Astrocyte (in vitro differentiated cells and primary cell): Measurements from ENCODE around the gene B3GALT4. TPM values are rescaled to one million over a fixed set of nuclear protein-coding genes. Genes with fewer than 3 reads are reported as not detected.

Source experiments
- DNase-seq: peaks from one replicate; pipeline ENCODE4 v3.0.0-alpha.2; 2010; ENCODE audit warnings: low read depth
- FAIRE-seq: peaks from 2 replicates; lab custom pipeline; 2011; peaks lifted over from hg19 to GRCh38; lab: Jason Lieb, UNC
- H2AFZ ChIP-seq: 2 replicates; pipeline ENCODE4 v1.6.0; 2012; ENCODE audit warnings: low read depth, low read length, inconsistent platforms
- H3K27ac ChIP-seq: 2 replicates; pipeline ENCODE4 v1.5.1; 2011; ENCODE audit warnings: low read depth, low read length, inconsistent platforms
- H3K27me3 ChIP-seq: 2 replicates; pipeline ENCODE4 v1.6.0; 2011; ENCODE audit warnings: low read length, inconsistent platforms; ENCODE audit not compliant: insufficient read depth
- H3K36me3 ChIP-seq: 2 replicates; pipeline ENCODE4 v1.5.1; 2011; ENCODE audit warnings: low read length, inconsistent platforms; ENCODE audit not compliant: insufficient read depth
- H3K4me1 ChIP-seq: 2 replicates; pipeline ENCODE4 v1.5.1; 2011; ENCODE audit warnings: low read length, inconsistent platforms; ENCODE audit not compliant: insufficient read depth
- H3K4me2 ChIP-seq: 2 replicates; pipeline ENCODE4 v1.6.0; 2012; ENCODE audit warnings: low read length, inconsistent platforms
- H3K4me3 ChIP-seq: 2 replicates; pipeline ENCODE4 v1.5.1; 2011; ENCODE audit warnings: low read depth, mild to moderate bottlenecking, low read length, inconsistent platforms; ENCODE audit not compliant: insufficient read depth
- H3K79me2 ChIP-seq: 2 replicates; pipeline ENCODE4 v1.6.0; 2012; ENCODE audit warnings: mild to moderate bottlenecking, low read length, inconsistent platforms; ENCODE audit not compliant: insufficient read depth
- H3K9ac ChIP-seq: 2 replicates; pipeline ENCODE4 v1.6.0; 2012; ENCODE audit warnings: mild to moderate bottlenecking, low read length, inconsistent platforms
- H3K9me3 ChIP-seq: 2 replicates; pipeline ENCODE4 v1.5.1; 2012; ENCODE audit warnings: low read depth, mild to moderate bottlenecking, low read length, inconsistent platforms; ENCODE audit not compliant: insufficient read depth
- H4K20me1 ChIP-seq: 2 replicates; pipeline ENCODE4 v1.6.0; 2012; ENCODE audit warnings: low read length, inconsistent platforms; ENCODE audit not compliant: insufficient read depth
- H3K27ac Mint-ChIP-seq: one replicate; pipeline ENCODE4 v1.8.0; 2021; ENCODE audit warnings: mild to moderate bottlenecking, mixed read lengths; ENCODE audit not compliant: unreplicated experiment
- H3K27me3 Mint-ChIP-seq: one replicate; pipeline ENCODE4 v1.8.0; 2021; ENCODE audit warnings: low read depth, mixed read lengths; ENCODE audit not compliant: unreplicated experiment
- H3K36me3 Mint-ChIP-seq: one replicate; pipeline ENCODE4 v1.8.0; 2021; ENCODE audit warnings: low read depth, mixed read lengths; ENCODE audit not compliant: unreplicated experiment
- H3K4me1 Mint-ChIP-seq: one replicate; pipeline ENCODE4 v1.8.0; 2021; ENCODE audit warnings: low read depth, mixed read lengths; ENCODE audit not compliant: unreplicated experiment
- H3K4me3 Mint-ChIP-seq: one replicate; pipeline ENCODE4 v1.8.0; 2021; ENCODE audit warnings: mild to moderate bottlenecking, moderate library complexity, mixed read lengths; ENCODE audit not compliant: unreplicated experiment
- H3K9me3 Mint-ChIP-seq: one replicate; pipeline ENCODE4 v1.8.0; 2021; ENCODE audit warnings: mild to moderate bottlenecking, mixed read lengths; ENCODE audit not compliant: unreplicated experiment
- CTCF ChIP-seq: IDR thresholded peaks from 2 replicates; pipeline ENCODE4 v1.5.1; 2011; ENCODE audit warnings: low read depth, mild to moderate bottlenecking, inconsistent platforms, low read length, moderate library complexity; ENCODE audit not compliant: insufficient read depth
- EZH2 ChIP-seq: IDR thresholded peaks from 2 replicates; pipeline ENCODE4 v1.6.1; 2012; ENCODE audit warnings: mild to moderate bottlenecking, low read length, inconsistent platforms; ENCODE audit not compliant: insufficient read depth
- total RNA-seq: library from RNA; stranded (reverse); gene quantifications from 2 replicates; pipeline ENCODE4 v1.2.1, GENCODE V29; 2021

Gene B3GALT4
- total RNA-seq, 1 donor from 2014 or later = 1.5 TPM

- peaks cover 24% of the 10 kb centered on the region for H4K20me1 ChIP-seq
- peak overlapping the region; percentile 89 for H3K9ac ChIP-seq
- Mint-ChIP-seq H3K4me3 (peak overlapping the region; percentile 98), H3K27ac (peak overlapping the region; percentile 98), H3K36me3 (peaks cover 6% of the 10 kb centered on the region), H3K27me3 (no peaks in the 10 kb centered on the region), H3K4me1 (peaks cover 14% of the 10 kb centered on the region), H3K9me3 (no peaks in the 10 kb centered on the region)
- H3K4me3 ChIP-seq = peak overlapping the region; percentile 84
- FAIRE-seq (no peak), DNase-seq (peak; percentile 65)
- H3K9me3 ChIP-seq = no peaks in the 10 kb centered on the region
- peak overlapping the region; percentile 82 for H3K27ac ChIP-seq
- no peaks in the 10 kb centered on the region for H3K36me3 ChIP-seq
- TF ChIP-seq CTCF (no peak), EZH2 (no peak)
- peaks cover 58% of the 10 kb centered on the region for H3K79me2 ChIP-seq
- H2AFZ ChIP-seq = no peak overlapping the region
- H3K4me1 ChIP-seq = peaks cover 27% of the 10 kb centered on the region
- peak overlapping the region; percentile 100 for H3K4me2 ChIP-seq
- H3K27me3 ChIP-seq = no peaks in the 10 kb centered on the region
Observed at GRCh38 chr6:33312361-33313104, 35.6 kb downstream of the B3GALT4 start.

GRCh38 chr6:33313105-33313708 is 36.3 kb downstream of the B3GALT4 start:
- peak overlapping the region; percentile 89 for H3K9ac ChIP-seq

More at GRCh38 chr6:33313105-33313708, 36.3 kb downstream of the B3GALT4 start:
- H3K4me1 ChIP-seq = peaks cover 29% of the 10 kb centered on the region
- TF ChIP-seq EZH2 = no peak
- no peak for TF ChIP-seq CTCF
- Mint-ChIP-seq H3K27ac (peak overlapping the region; percentile 98), H3K4me3 (peak overlapping the region; percentile 98), H3K27me3 (no peaks in the 10 kb centered on the region), H3K9me3 (no peaks in the 10 kb centered on the region), H3K4me1 (peaks cover 14% of the 10 kb centered on the region), H3K36me3 (peaks cover 6% of the 10 kb centered on the region)
- H2AFZ ChIP-seq = peak overlapping the region; percentile 78
- no peak for DNase-seq
- peaks cover 55% of the 10 kb centered on the region for H3K79me2 ChIP-seq
- H3K4me3 ChIP-seq = peak overlapping the region; percentile 84
- H3K27ac ChIP-seq = peak overlapping the region; percentile 82
- H3K36me3 ChIP-seq = no peaks in the 10 kb centered on the region
- H3K27me3 ChIP-seq = no peaks in the 10 kb centered on the region
- H4K20me1 ChIP-seq = peaks cover 24% of the 10 kb centered on the region
- FAIRE-seq = no peak
- H3K9me3 ChIP-seq = no peaks in the 10 kb centered on the region
- peak overlapping the region; percentile 100 for H3K4me2 ChIP-seq
